Activated CD4-positive, alpha-beta T cell treated with anti-CD3 and anti-CD28 coated beads, Interleukin-2, amount 50 U/mL, for 4 hours (primary cell): Measurements from ENCODE around the gene TTLL12.

Experiments
- DNase-seq, 2 experiments: peaks; one replicate each; pipeline ENCODE4 v3.0.0-alpha.2; 2020

Gene TTLL12

DNA sequence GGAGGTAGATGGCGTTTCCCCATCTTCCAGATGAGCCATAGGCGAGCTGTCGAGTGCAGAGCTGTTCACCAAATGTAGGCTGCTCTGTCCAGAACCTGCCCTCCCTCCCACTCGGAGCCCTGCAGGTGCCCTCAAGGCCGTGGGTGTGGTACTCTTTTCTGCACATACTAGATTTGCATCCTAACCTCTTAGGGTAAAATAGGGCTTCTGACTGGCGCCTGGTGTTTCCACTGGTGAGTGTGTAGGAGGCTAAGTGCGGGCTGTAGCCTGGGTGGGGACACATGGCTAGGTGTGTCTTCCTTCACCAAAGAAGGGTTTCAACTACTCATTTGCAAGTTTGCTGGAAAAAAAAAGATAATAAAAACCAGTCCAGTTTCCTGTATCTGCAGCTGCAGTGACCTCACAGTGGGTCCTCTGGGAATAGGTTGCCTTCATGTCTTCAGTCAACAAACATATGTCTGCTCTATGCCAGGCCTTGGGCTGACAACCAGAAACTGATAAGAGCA is 67.9 kb downstream of the TTLL12 start:
- no peak for DNase-seq

DNA sequence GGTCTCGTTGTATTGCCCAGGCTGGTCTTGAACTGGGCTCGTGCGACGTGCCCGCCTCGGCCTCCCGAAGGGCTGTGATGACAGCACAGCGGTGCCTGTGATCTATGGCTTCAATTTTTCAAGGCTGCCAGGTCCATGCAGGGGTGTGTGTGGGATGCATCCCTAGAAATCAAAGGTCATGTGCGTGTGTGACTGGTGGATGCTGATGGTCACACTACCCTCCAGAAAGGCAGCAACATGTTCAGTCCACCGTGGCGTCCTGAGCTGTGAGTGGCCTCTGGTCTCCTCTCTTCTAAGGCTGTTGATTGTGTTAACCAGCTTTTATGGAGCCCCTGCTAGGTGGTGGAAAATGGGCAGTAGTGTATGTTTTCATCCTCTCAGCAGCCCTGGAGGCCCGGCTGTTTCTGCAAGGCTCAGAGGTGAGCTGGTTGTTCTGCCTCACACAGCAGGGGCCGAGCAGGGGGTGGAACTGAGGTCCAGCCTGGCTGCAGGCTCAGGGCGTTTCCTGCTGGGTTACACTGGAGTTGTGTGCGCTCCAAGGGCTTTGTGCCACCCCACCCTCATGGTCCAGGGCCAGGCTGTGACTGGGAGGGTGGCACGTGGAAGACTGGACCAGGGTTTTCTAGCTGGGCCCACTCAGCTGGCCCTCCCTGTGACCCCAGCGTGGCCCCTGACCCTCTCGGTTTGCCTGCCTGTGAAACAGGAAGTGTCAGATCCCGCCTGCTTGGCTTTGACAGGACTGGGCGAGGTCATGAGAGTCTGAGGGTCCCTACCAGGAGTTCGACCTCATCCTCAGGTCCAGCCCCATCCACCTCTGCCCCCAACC is 68.7 kb downstream of the TTLL12 start:
- no peak for DNase-seq

DNA sequence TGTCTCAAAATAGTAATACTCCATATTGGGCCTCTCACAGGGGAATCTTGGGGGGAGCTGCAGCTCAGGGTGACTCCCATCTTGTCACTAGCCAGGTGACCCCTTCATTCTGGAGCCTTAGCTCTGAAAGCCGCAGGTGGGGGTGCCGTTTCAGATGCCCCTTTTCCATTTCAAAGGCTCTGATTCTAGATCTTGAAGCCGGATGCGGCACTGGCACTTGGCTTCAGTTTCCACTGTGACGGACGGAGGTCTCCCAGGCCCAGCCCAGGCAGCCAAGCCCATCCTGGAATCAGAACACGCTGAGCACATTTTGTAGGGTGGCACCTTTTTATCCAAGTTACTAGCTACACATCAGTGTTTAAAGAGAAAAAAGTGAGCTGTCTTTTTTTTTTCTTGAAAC is 70.0 kb downstream of the TTLL12 start:
- no peak for DNase-seq
